DOHH2 (cell line): Measurements from ENCODE around the gene SNX2.

Source experiments
- CTCF ChIP-seq: fragments of 200-600 bp; sonication (generic); IDR thresholded peaks from one replicate; pipeline ENCODE4 v1.5.1; 2014; ENCODE audit warnings: antibody characterized with exemption, mild to moderate bottlenecking, low read depth, low read length; ENCODE audit not compliant: poor library complexity, severe bottlenecking
- EZH2phosphoT487 ChIP-seq: fragments of 200-600 bp; sonication (generic); IDR thresholded peaks from 2 replicates; pipeline ENCODE4 v1.6.1; 2017; ENCODE audit warnings: borderline replicate concordance, mild to moderate bottlenecking, antibody characterized with exemption, low read length, moderate library complexity, mixed read lengths

GRCh38 chr5:122788996-122789395 lies 14.1 kb downstream of the SNX2 start:
- TF ChIP-seq CTCF (no peak), EZH2phosphoT487 (no peak)
